Measurements from ENCODE around the gene ZKSCAN2.

Gene ZKSCAN2

GRCh38 chr16:25224731-25225319, 32.8 kb downstream of the ZKSCAN2 start:
- Histone ChIP-seq H3K36me3 (ENCODE audit: insufficient read depth, low read length) (no peaks in the 10 kb centered on the region), H3K27ac (ENCODE audit: low read depth, low read length) (no peak overlapping the region), H3K79me2 (ENCODE audit: control insufficient read depth, insufficient read depth, low read length, unreplicated experiment) (no peaks in the 10 kb centered on the region), H3K4me3 (ENCODE audit: low read depth, low read length) (no peak overlapping the region), H3K27me3 (ENCODE audit: insufficient read depth, low read length) (no peaks in the 10 kb centered on the region), H3K4me1 (ENCODE audit: control insufficient read depth, insufficient read depth, low read length, unreplicated experiment) (no peaks in the 10 kb centered on the region), H2AFZ (ENCODE audit: low read length, unreplicated experiment) (no peak overlapping the region)

DNA sequence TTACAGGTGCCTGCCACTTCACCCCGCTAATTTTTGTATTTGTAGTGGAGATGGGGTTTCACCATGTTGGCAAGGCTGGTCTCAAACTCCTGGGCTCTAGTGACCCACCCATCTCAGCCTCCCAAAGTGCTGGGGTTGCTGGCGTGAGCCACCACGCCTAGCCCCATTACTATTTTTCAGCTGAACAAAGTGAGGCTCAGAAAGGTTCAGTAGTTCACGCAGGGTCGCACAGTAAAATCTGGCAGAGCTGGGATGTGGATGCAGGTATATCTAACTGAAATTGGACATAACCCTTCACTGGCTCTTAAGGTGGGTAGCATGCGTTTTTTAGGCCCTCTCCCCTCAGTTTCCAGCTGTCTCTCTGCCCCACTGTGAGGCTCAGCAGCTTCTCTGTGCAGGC, 33.7 kb downstream of the ZKSCAN2 start:
- H3K4me1 ChIP-seq (ENCODE audit: control insufficient read depth, insufficient read depth, low read length, unreplicated experiment) = no peaks in the 10 kb centered on the region
- no peak overlapping the region for H3K4me3 ChIP-seq (ENCODE audit: low read depth, low read length)
- no peak overlapping the region for H3K27ac ChIP-seq (ENCODE audit: low read depth, low read length)
- no peak overlapping the region for H2AFZ ChIP-seq (ENCODE audit: low read length, unreplicated experiment)
- no peaks in the 10 kb centered on the region for H3K36me3 ChIP-seq (ENCODE audit: insufficient read depth, low read length)
- no peaks in the 10 kb centered on the region for H3K79me2 ChIP-seq (ENCODE audit: control insufficient read depth, insufficient read depth, low read length, unreplicated experiment)
- H3K27me3 ChIP-seq (ENCODE audit: insufficient read depth, low read length) = no peaks in the 10 kb centered on the region

DNA sequence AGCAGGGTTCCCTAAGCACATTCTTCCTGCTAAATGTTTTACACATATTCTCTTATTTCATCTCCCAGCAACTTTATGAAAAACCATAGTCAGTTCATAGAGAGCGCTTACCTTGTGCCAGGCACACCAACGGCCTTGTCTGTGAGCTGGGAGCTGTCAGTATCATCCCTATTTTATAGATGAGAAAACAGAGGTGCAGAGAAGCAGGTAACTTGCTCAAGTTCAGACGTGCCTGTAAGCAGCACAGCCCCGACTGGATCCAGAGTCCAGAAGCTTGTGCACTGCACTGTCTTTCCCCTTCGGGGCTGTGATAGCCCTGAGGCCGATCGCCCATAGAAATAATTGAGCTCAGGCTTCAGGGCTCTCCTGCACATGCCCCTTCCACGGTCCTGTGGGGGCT, 34.7 kb downstream of the ZKSCAN2 start:
- Histone ChIP-seq H3K36me3 (ENCODE audit: insufficient read depth, low read length) (no peaks in the 10 kb centered on the region), H3K27ac (ENCODE audit: low read depth, low read length) (no peak overlapping the region), H2AFZ (ENCODE audit: low read length, unreplicated experiment) (no peak overlapping the region), H3K4me3 (ENCODE audit: low read depth, low read length) (no peak overlapping the region), H3K4me1 (ENCODE audit: control insufficient read depth, insufficient read depth, low read length, unreplicated experiment) (no peaks in the 10 kb centered on the region), H3K79me2 (ENCODE audit: control insufficient read depth, insufficient read depth, low read length, unreplicated experiment) (no peaks in the 10 kb centered on the region), H3K27me3 (ENCODE audit: insufficient read depth, low read length) (no peaks in the 10 kb centered on the region)

- no peak overlapping the region for H2AFZ ChIP-seq (ENCODE audit: low read length, unreplicated experiment)
- no peak overlapping the region for H3K27ac ChIP-seq (ENCODE audit: low read depth, low read length)
- H3K79me2 ChIP-seq (ENCODE audit: control insufficient read depth, insufficient read depth, low read length, unreplicated experiment) = no peaks in the 10 kb centered on the region
- no peaks in the 10 kb centered on the region for H3K4me1 ChIP-seq (ENCODE audit: control insufficient read depth, insufficient read depth, low read length, unreplicated experiment)
- H3K27me3 ChIP-seq (ENCODE audit: insufficient read depth, low read length) = peaks cover 5% of the 10 kb centered on the region; the same call in 1 of the 2 replicates
- H3K36me3 ChIP-seq (ENCODE audit: insufficient read depth, low read length) = no peaks in the 10 kb centered on the region
- no peak overlapping the region for H3K4me3 ChIP-seq (ENCODE audit: low read depth, low read length)
These were observed 38.4 kb downstream of the ZKSCAN2 start for GRCh38 chr16:25219070-25219737.

DNA sequence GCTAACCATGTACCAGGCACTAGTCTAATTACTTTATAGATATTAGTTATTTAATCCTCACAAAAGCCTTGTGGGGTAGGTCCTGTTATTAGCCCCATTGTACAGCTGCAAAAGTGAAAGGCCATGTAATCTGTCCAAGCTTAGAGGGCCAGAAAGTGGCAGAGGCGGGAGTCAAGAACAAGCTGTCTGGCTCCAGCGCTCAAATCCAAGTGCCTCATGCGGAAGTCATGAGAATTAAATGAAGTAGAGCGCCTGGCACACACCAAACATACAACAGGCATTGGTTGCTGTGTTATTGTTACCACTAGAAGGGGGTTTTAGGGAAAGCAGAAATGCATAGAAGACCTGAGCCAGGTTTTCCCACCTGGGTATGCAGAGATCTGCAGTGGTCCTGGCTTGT, 39.7 kb downstream of the ZKSCAN2 start:
- Histone ChIP-seq H3K36me3 (ENCODE audit: insufficient read depth, low read length) (no peaks in the 10 kb centered on the region), H3K4me3 (ENCODE audit: low read depth, low read length) (no peak overlapping the region), H3K27ac (ENCODE audit: low read depth, low read length) (no peak overlapping the region), H3K27me3 (ENCODE audit: insufficient read depth, low read length) (peaks cover 5% of the 10 kb centered on the region; the same call in 1 of the 2 replicates), H3K4me1 (ENCODE audit: control insufficient read depth, insufficient read depth, low read length, unreplicated experiment) (no peaks in the 10 kb centered on the region), H2AFZ (ENCODE audit: low read length, unreplicated experiment) (no peak overlapping the region), H3K79me2 (ENCODE audit: control insufficient read depth, insufficient read depth, low read length, unreplicated experiment) (no peaks in the 10 kb centered on the region)

GRCh38 chr16:25217112-25217511, 40.5 kb downstream of the ZKSCAN2 start:
- H3K36me3 ChIP-seq (ENCODE audit: insufficient read depth, low read length) = no peaks in the 10 kb centered on the region
- H2AFZ ChIP-seq (ENCODE audit: low read length, unreplicated experiment) = no peak overlapping the region
- no peak overlapping the region for H3K27ac ChIP-seq (ENCODE audit: low read depth, low read length)
- no peaks in the 10 kb centered on the region for H3K79me2 ChIP-seq (ENCODE audit: control insufficient read depth, insufficient read depth, low read length, unreplicated experiment)
- no peak overlapping the region for H3K4me3 ChIP-seq (ENCODE audit: low read depth, low read length)
- no peaks in the 10 kb centered on the region for H3K4me1 ChIP-seq (ENCODE audit: control insufficient read depth, insufficient read depth, low read length, unreplicated experiment)
- peaks cover 5% of the 10 kb centered on the region; the same call in 1 of the 2 replicates for H3K27me3 ChIP-seq (ENCODE audit: insufficient read depth, low read length)

DNA sequence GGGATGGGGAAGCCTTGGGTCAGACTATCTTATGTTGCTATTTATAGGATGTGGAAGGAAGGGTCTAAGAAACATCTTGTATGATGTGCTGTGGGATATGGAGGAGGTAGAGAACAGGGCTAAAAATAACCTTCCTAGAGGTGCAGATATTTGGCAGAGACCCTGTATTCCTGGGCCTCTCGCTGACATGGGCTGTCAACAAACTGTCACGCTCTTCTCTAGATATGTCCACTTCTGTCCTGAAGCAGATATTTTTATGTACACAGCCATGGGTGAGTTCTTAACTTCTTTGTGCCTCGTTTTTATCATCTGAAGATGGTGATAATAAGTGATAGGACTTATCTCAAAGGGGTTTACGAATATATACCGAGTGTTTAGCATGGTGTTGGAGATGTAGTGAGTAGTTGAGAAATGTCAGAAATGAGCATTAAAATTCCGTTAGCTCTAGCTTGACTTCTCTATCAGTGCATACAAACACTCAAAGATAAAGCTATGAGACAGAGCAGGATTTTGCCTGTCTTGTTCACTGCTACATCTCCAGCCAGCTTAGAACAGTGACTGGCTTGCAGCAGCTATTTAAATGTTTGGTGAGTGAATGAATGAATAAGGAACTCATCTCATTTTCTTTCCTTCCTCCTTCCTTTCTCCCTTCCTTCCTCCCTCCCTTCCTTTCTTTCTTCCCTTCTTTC, 43.8 kb downstream of the ZKSCAN2 start:
- H3K36me3 ChIP-seq (ENCODE audit: insufficient read depth, low read length) = no peaks in the 10 kb centered on the region
- H3K4me1 ChIP-seq (ENCODE audit: control insufficient read depth, insufficient read depth, low read length, unreplicated experiment) = no peaks in the 10 kb centered on the region
- H3K27ac ChIP-seq (ENCODE audit: low read depth, low read length) = no peak overlapping the region

DNA sequence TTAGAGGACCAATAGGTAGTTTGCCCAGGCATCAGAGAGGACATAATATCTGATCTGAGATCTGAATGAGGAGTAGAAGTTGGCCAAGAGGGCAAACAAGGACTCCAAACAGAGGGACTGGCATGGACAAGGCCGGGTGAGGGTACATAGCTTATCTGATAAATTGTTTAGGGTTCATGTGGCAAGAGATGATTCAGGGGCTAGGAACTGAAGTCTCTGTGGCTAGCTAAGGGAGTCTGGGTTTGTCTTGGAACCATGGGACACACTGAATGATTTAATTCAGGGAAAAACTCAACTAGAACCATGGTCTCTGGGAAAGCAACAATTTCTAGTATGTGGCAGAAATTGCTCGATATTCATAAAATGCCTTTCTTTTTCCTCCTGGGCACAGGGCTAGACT, 45.0 kb downstream of the ZKSCAN2 start:
- Histone ChIP-seq H2AFZ (ENCODE audit: low read length, unreplicated experiment) (no peak overlapping the region), H3K4me3 (ENCODE audit: low read depth, low read length) (no peak overlapping the region), H3K36me3 (ENCODE audit: insufficient read depth, low read length) (no peaks in the 10 kb centered on the region), H3K27ac (ENCODE audit: low read depth, low read length) (no peak overlapping the region), H3K79me2 (ENCODE audit: control insufficient read depth, insufficient read depth, low read length, unreplicated experiment) (no peaks in the 10 kb centered on the region), H3K4me1 (ENCODE audit: control insufficient read depth, insufficient read depth, low read length, unreplicated experiment) (no peaks in the 10 kb centered on the region), H3K27me3 (ENCODE audit: insufficient read depth, low read length) (peaks cover 5% of the 10 kb centered on the region; the same call in 1 of the 2 replicates)

More for the DNA sequence above, 43.8 kb downstream of the ZKSCAN2 start:
- no peak overlapping the region for H2AFZ ChIP-seq (ENCODE audit: low read length, unreplicated experiment)
- no peak overlapping the region for H3K4me3 ChIP-seq (ENCODE audit: low read depth, low read length)
- H3K79me2 ChIP-seq (ENCODE audit: control insufficient read depth, insufficient read depth, low read length, unreplicated experiment) = no peaks in the 10 kb centered on the region
- H3K27me3 ChIP-seq (ENCODE audit: insufficient read depth, low read length) = peaks cover 5% of the 10 kb centered on the region; the same call in 1 of the 2 replicates

DNA sequence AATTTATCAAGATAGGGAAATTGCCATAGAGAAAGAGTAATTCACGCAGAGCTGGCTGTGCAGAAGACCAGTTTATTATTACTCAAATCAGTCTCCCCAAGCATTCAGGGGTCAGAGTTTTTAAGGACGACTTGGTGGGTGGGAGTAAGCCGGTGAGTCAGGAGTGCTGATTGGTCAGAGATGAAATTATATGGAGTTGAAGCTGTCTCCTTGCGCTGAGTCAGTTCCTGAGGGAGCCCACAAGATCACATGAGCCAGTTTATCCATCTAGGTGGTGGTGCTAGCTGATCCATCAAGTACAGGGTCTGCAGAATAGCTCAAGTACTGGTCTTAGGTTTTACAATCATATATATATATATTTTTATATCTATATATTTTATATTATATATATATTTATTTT, 46.9 kb downstream of the ZKSCAN2 start:
- H3K79me2 ChIP-seq (ENCODE audit: control insufficient read depth, insufficient read depth, low read length, unreplicated experiment) = no peaks in the 10 kb centered on the region
- H3K4me1 ChIP-seq (ENCODE audit: control insufficient read depth, insufficient read depth, low read length, unreplicated experiment) = no peaks in the 10 kb centered on the region
- H3K27ac ChIP-seq (ENCODE audit: low read depth, low read length) = no peak overlapping the region
- H3K36me3 ChIP-seq (ENCODE audit: insufficient read depth, low read length) = no peaks in the 10 kb centered on the region
- H3K4me3 ChIP-seq (ENCODE audit: low read depth, low read length) = no peak overlapping the region
- no peak overlapping the region for H2AFZ ChIP-seq (ENCODE audit: low read length, unreplicated experiment)
- no peaks in the 10 kb centered on the region for H3K27me3 ChIP-seq (ENCODE audit: insufficient read depth, low read length)

GRCh38 chr16:25199457-25199856, 58.2 kb downstream of the ZKSCAN2 start:
- no peak overlapping the region for H2AFZ ChIP-seq (ENCODE audit: low read length, unreplicated experiment)
- peaks cover 7% of the 10 kb centered on the region for H3K4me1 ChIP-seq (ENCODE audit: control insufficient read depth, insufficient read depth, low read length, unreplicated experiment)
- no peaks in the 10 kb centered on the region for H3K27me3 ChIP-seq (ENCODE audit: insufficient read depth, low read length)
- no peaks in the 10 kb centered on the region for H3K36me3 ChIP-seq (ENCODE audit: insufficient read depth, low read length)
- no peaks in the 10 kb centered on the region for H3K79me2 ChIP-seq (ENCODE audit: control insufficient read depth, insufficient read depth, low read length, unreplicated experiment)
- H3K4me3 ChIP-seq (ENCODE audit: low read depth, low read length) = no peak overlapping the region
- no peak overlapping the region for H3K27ac ChIP-seq (ENCODE audit: low read depth, low read length)

GRCh38 chr16:25198021-25198420, 59.6 kb downstream of the ZKSCAN2 start:
- Histone ChIP-seq H3K36me3 (ENCODE audit: insufficient read depth, low read length) (no peaks in the 10 kb centered on the region), H3K79me2 (ENCODE audit: control insufficient read depth, insufficient read depth, low read length, unreplicated experiment) (no peaks in the 10 kb centered on the region), H3K4me1 (ENCODE audit: control insufficient read depth, insufficient read depth, low read length, unreplicated experiment) (peaks cover 7% of the 10 kb centered on the region), H3K27me3 (ENCODE audit: insufficient read depth, low read length) (no peaks in the 10 kb centered on the region), H2AFZ (ENCODE audit: low read length, unreplicated experiment) (no peak overlapping the region), H3K27ac (ENCODE audit: low read depth, low read length) (no peak overlapping the region), H3K4me3 (ENCODE audit: low read depth, low read length) (no peak overlapping the region)
